Body of pancreas (tissue), 4 donors: Measurements from ENCODE around the gene MAGEF1. TPM values are rescaled to one million over a fixed set of nuclear protein-coding genes. Genes with fewer than 3 reads are reported as not detected.

Source experiments
- ATAC-seq: fragments of 150-250 bp; one replicate; pipeline ENCODE4 v1.9.1; 2016
- DNase-seq, 4 donors: peaks; one replicate each; pipeline ENCODE4 v3.0.0-alpha.2; 2019
- H3K27ac ChIP-seq, 4 donors: fragments of 200-600 bp; sonication (generic); 1 replicate in 3 of 4; 2 replicates in 1 of 4; pipeline versions ENCODE4 v1.5.1 to v1.6.1; 2016 to 2019; ENCODE audit warnings: mild to moderate bottlenecking in 1 of 4, mixed read lengths in 1 of 4, moderate library complexity in 1 of 4
- H3K27me3 ChIP-seq, 2 donors: fragments of 200-600 bp; sonication (generic); one replicate each; pipeline ENCODE4 v1.6.0; 2016; ENCODE audit warnings: mild to moderate bottlenecking in 1 of 2
- H3K36me3 ChIP-seq, 2 donors: fragments of 200-600 bp; sonication (generic); replicated peaks in 1 of 2; 2 replicates each; pipeline ENCODE4 v1.5.1; 2016; ENCODE audit warnings: low read depth in 2 of 2; ENCODE audit not compliant: insufficient read depth in 1 of 2
- H3K4me1 ChIP-seq: fragments of 200-600 bp; sonication (generic); one replicate; pipeline ENCODE4 v1.6.0; 2016
- H3K4me3 ChIP-seq, 2 donors: fragments of 200-600 bp; sonication (generic); 1 replicate in 1 of 2; 2 replicates in 1 of 2; pipeline ENCODE4 v1.5.1; 2016 to 2019
- H3K9me3 ChIP-seq, 3 donors: fragments of 200-600 bp; sonication (generic); 1 replicate in 2 of 3; 2 replicates in 1 of 3; pipeline ENCODE4 v1.5.1; 2016
- POLR2A ChIP-seq, 3 donors: fragments of 450-650 bp; IDR thresholded peaks; one replicate each; pipeline ENCODE4 v1.6.1; 2016; ENCODE audit warnings: antibody characterized with exemption in 3 of 3, mild to moderate bottlenecking in 2 of 3
- WGBS, 2 donors: methylation state at CpG; one replicate each; pipeline ENCODE4 v1.1.5; 2017; 5-methylcytosine and 5-hydroxymethylcytosine counted together
- intact Hi-C: fragments of 100-400 bp; cut with DNase I; formaldehyde crosslinking; loops from one replicate; pipeline ENCODE4 v1.15.1; 2023
- total RNA-seq, 2 donors: library from RNA; depleted of rRNA; stranded (reverse); fragments of >200 nt; gene quantifications; one replicate each; pipeline ENCODE4 v1.1.0, GENCODE V29; 2016
- TF ChIP-seq, protein P1 (sequence below), 7 experiments: fragments of 450-650 bp in 4 of 7; fragments of 200-600 bp in 3 of 7; sonication (generic) in 3 of 7; IDR thresholded peaks; one replicate each; pipeline ENCODE4 v1.5.1; 2016 to 2019; ENCODE audit warnings: antibody characterized with exemption in 7 of 7

The MAGEF1 gene
- total RNA-seq, 2 donors from 2014 or later, result 21.8 to 31.1 TPM

GRCh38 chr3:184693011-184693975, 18.6 kb downstream of the MAGEF1 start:
- 79 to 83% methylated on average over 16 of the region's 16 CpGs for WGBS, 2 donors
- DNase-seq (no peak), ATAC-seq (no peak)
- no peak overlapping the region for H3K4me3 ChIP-seq
- H3K4me1 ChIP-seq, result no peaks in the 10 kb centered on the region
- intact Hi-C loops, result no loop called here
- H3K9me3 ChIP-seq, result no peaks in the 10 kb centered on the region
- no peak for TF ChIP-seq POLR2A (IDR thresholded peaks at IDR 0.05)
- TF ChIP-seq, protein P1, sequence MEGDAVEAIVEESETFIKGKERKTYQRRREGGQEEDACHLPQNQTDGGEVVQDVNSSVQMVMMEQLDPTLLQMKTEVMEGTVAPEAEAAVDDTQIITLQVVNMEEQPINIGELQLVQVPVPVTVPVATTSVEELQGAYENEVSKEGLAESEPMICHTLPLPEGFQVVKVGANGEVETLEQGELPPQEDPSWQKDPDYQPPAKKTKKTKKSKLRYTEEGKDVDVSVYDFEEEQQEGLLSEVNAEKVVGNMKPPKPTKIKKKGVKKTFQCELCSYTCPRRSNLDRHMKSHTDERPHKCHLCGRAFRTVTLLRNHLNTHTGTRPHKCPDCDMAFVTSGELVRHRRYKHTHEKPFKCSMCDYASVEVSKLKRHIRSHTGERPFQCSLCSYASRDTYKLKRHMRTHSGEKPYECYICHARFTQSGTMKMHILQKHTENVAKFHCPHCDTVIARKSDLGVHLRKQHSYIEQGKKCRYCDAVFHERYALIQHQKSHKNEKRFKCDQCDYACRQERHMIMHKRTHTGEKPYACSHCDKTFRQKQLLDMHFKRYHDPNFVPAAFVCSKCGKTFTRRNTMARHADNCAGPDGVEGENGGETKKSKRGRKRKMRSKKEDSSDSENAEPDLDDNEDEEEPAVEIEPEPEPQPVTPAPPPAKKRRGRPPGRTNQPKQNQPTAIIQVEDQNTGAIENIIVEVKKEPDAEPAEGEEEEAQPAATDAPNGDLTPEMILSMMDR (IDR thresholded peaks at IDR 0.05), result no peak
- H3K36me3 ChIP-seq, result no peaks in the 10 kb centered on the region
- H3K27ac ChIP-seq, result no peak overlapping the region
- H3K27me3 ChIP-seq, result no peaks in the 10 kb centered on the region

DNA sequence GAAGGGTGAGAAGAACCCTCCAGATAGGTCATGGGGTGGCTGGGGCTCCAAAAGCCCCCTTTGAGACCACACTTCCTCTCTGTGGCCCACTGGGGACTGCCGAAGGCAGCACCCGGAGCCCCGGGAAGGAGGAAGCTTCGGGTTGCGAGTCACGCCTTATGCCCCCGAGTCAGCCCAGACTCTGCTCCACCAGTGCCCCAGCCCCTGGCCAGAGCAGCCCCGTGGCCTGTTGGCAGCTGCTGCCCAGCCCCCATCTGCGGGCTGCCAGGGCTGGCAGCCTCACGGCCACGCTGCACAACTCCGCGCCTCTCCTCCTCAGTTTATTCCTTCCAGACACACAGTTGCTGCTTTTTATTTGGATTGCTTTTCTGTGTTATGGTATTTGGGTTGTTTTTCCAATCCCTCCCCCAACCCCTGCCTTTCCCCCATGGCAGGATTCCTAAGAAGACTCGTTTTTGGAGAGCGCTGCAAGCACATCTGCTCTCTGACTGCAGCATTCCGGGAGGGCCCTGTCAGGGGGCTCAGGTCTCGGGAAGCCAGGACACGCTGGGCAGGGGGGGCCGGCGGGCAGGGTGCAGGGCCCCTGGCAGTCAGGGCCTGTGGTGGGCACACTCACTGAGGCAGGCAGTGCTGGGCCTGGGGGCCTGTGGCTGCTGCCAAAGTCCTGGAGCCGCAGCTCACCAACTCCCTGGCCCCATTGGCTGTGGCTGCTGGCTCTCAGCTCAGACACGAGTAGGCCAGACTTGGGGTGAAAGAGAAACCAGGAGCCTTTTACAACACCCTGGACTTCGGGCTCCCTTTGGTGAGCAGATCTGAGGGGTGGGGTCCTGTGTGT, 20.2 kb downstream of the MAGEF1 start:
- Histone ChIP-seq H3K4me3 (no peak overlapping the region), H3K4me1 (no peaks in the 10 kb centered on the region), H3K9me3 (no peaks in the 10 kb centered on the region), H3K27ac (no peak overlapping the region), H3K36me3 (no peaks in the 10 kb centered on the region), H3K27me3 (no peaks in the 10 kb centered on the region)
- DNase-seq, result no peak
- TF ChIP-seq, protein P1 (IDR thresholded peaks at IDR 0.05), result no peak
- no peak for TF ChIP-seq POLR2A (IDR thresholded peaks at IDR 0.05)
- no peak for ATAC-seq
- WGBS, 2 donors, result 73 to 87% methylated on average over 18 to 20 of the region's 23 CpGs
- intact Hi-C loops, result no loop called here

GRCh38 chr3:184690192-184690883, 21.5 kb downstream of the MAGEF1 start:
- ATAC-seq, result no peak
- WGBS, 2 donors, result 78 to 84% methylated on average over 13 to 16 of the region's 16 CpGs
- DNase-seq, result no peak

DNA sequence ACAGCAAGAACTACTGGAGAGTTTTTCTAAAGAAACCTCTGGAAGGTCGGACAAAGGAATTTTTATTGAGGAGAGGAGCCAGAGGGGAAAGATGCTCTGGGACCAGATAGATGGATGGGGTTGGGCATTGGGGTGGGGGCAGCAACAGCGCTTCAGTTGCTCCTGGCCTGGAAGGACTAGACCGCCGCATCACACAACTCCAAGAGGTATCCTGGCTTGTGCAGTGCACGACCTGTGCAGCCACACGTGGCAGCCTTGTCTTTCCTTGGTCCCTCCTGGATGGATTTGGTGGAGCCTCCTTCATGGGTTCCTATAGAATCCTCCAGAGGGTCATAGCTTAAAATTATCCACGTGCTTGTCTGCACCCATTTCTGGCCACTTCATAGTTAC, 23.0 kb downstream of the MAGEF1 start:
- intact Hi-C loops, result no loop called here
- no peaks in the 10 kb centered on the region for H3K36me3 ChIP-seq
- H3K27ac ChIP-seq, result no peak overlapping the region
- no peak for ATAC-seq
- H3K27me3 ChIP-seq, result no peaks in the 10 kb centered on the region
- no peak for TF ChIP-seq POLR2A (IDR thresholded peaks at IDR 0.05)
- WGBS, 2 donors, result 73 to 81% methylated on average over 7 of the region's 7 CpGs
- no peak overlapping the region for H3K4me3 ChIP-seq
- H3K4me1 ChIP-seq, result no peaks in the 10 kb centered on the region
- DNase-seq, result no peak
- H3K9me3 ChIP-seq, result no peaks in the 10 kb centered on the region

More at GRCh38 chr3:184690192-184690883, 21.5 kb downstream of the MAGEF1 start:
- no peak overlapping the region for H3K27ac ChIP-seq
- intact Hi-C loops, result no loop called here
- H3K9me3 ChIP-seq, result no peaks in the 10 kb centered on the region
- no peaks in the 10 kb centered on the region for H3K4me1 ChIP-seq
- H3K4me3 ChIP-seq, result no peak overlapping the region
- TF ChIP-seq POLR2A (IDR thresholded peaks at IDR 0.05), result no peak
- TF ChIP-seq, protein P1 (IDR thresholded peaks at IDR 0.05), result no peak
- H3K36me3 ChIP-seq, result no peaks in the 10 kb centered on the region
- H3K27me3 ChIP-seq, result no peaks in the 10 kb centered on the region
